Tibial artery (tissue), 4 donors: ENCODE data around the gene MYO3B.
"Not testable (repeated sequence)": the region's sequence is repeated elsewhere in the genome, so short reads cannot be mapped to it uniquely, and the experiment has no call there.

Source experiments
- DNase-seq, 2 donors: peaks; one replicate each; pipeline ENCODE4 v3.0.0-alpha.2; 2019
- H3K27ac ChIP-seq, 2 donors: fragments of 200-600 bp; sonication (generic) in 1 of 2; 1 replicate in 1 of 2; 2 replicates in 1 of 2; pipeline ENCODE4 v1.5.1; 2018 to 2019; ENCODE audit warnings: mild to moderate bottlenecking in 1 of 2
- H3K27me3 ChIP-seq, 2 donors: fragments of 200-600 bp; sonication (generic) in 1 of 2; one replicate each; pipeline versions ENCODE4 v1.5.1 to v1.6.0; 2016 to 2019
- H3K36me3 ChIP-seq, 3 donors: fragments of 200-600 bp; sonication (generic) in 2 of 3; one replicate each; pipeline ENCODE4 v1.5.1; 2016 to 2019; ENCODE audit warnings: mild to moderate bottlenecking in 2 of 3
- H3K4me1 ChIP-seq, 4 donors: fragments of 200-600 bp; sonication (generic) in 2 of 4; 1 replicate in 3 of 4; 2 replicates in 1 of 4; pipeline ENCODE4 v1.5.1; 2016 to 2019
- H3K4me3 ChIP-seq, 2 donors: fragments of 200-600 bp; sonication (generic) in 1 of 2; 1 replicate in 1 of 2; 2 replicates in 1 of 2; pipeline ENCODE4 v1.5.1; 2018 to 2019; ENCODE audit warnings: mild to moderate bottlenecking in 2 of 2
- H3K9me3 ChIP-seq, 3 donors: fragments of 200-600 bp; sonication (generic) in 1 of 3; one replicate each; pipeline ENCODE4 v1.5.1; 2016 to 2019
- CTCF ChIP-seq, 2 experiments: fragments of 200-600 bp in 1 of 2; fragments of 450-650 bp in 1 of 2; IDR thresholded peaks; one replicate each; pipeline ENCODE4 v1.5.1; 2017 to 2019; ENCODE audit warnings: antibody characterized with exemption in 2 of 2, mild to moderate bottlenecking in 1 of 2, moderate library complexity in 1 of 2
- intact Hi-C: fragments of 100-400 bp; cut with DNase I; formaldehyde crosslinking; loops from one replicate; pipeline ENCODE4 v1.15.0; 2023; ENCODE audit warnings: low total_unique reads

The MYO3B gene

GRCh38 chr2:170262343-170262742, 84.4 kb downstream of the MYO3B start:
- Histone ChIP-seq H3K27me3 (no peaks in the 10 kb centered on the region), H3K27ac (no peak overlapping the region), H3K9me3 (peaks cover 0 to 4% (median 4%) of the 10 kb centered on the region in 3 donors), H3K4me3 (no peak overlapping the region), H3K36me3 (no peaks in the 10 kb centered on the region), H3K4me1 (no peaks in the 10 kb centered on the region)
- DNase-seq: no peak
- intact Hi-C loops: no loop called here
- no peak for TF ChIP-seq CTCF (IDR thresholded peaks at IDR 0.05)

DNA sequence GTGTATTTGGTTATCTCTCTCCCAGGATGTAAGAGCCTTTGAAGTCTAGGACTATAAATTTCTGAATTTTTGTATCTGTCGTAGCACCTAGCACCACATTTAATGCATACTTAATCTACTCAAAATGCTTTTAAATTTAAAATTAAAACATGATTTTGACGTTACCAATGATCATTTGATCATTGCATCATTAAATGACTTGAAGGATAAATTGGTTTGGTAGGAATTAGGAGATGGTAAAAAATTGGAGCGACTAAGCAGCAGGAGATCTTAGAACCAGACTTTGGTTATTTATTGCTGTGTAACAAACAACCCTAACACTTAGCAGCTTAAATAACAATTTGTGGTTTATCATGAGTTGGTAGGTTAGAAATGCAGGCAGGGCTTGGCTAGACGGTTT, 84.9 kb downstream of the MYO3B start:
- Histone ChIP-seq H3K36me3 (no peaks in the 10 kb centered on the region), H3K27me3 (no peaks in the 10 kb centered on the region), H3K27ac (no peak overlapping the region), H3K4me1 (no peaks in the 10 kb centered on the region), H3K4me3 (no peak overlapping the region), H3K9me3 (peaks cover 0 to 4% (median 4%) of the 10 kb centered on the region in 3 donors)
- TF ChIP-seq CTCF (IDR thresholded peaks at IDR 0.05): no peak
- DNase-seq: no peak
- intact Hi-C loops: no loop called here

GRCh38 chr2:170263728-170264521, 86.0 kb downstream of the MYO3B start:
- H3K4me3 ChIP-seq, H3K4me1 ChIP-seq, H3K36me3 ChIP-seq, H3K27ac ChIP-seq, intact Hi-C loops, DNase-seq, H3K9me3 ChIP-seq, H3K27me3 ChIP-seq: not testable (repeated sequence)

DNA sequence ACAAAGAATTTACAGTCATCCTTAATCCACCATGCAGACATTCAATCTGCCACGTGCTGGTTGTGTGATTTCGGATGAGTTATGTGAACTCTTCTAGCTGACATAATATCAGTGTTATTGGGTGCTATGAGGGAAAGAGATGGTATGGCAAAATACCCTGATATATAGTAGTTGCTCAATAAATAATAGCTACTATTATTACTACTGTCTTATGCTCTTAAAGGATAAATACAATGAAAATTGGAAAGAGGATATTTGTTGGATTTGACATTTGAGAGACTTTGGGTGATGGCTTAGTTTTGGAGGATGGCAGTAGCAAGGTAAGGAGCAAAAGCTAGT, 86.5 kb downstream of the MYO3B start:
- peaks cover 0 to 4% (median 4%) of the 10 kb centered on the region in 3 donors for H3K9me3 ChIP-seq
- no peak for TF ChIP-seq CTCF (IDR thresholded peaks at IDR 0.05)
- no peak overlapping the region for H3K4me3 ChIP-seq
- no peak for DNase-seq
- H3K27ac ChIP-seq: no peak overlapping the region
- H3K36me3 ChIP-seq: no peaks in the 10 kb centered on the region
- no peaks in the 10 kb centered on the region for H3K27me3 ChIP-seq
- no peaks in the 10 kb centered on the region for H3K4me1 ChIP-seq
- intact Hi-C loops: no loop called here

GRCh38 chr2:170264865-170265264, 86.9 kb downstream of the MYO3B start:
- no peak for DNase-seq
- H3K27me3 ChIP-seq: no peaks in the 10 kb centered on the region
- H3K4me3 ChIP-seq: no peak overlapping the region
- H3K9me3 ChIP-seq: peaks cover 0 to 4% (median 4%) of the 10 kb centered on the region in 3 donors
- TF ChIP-seq CTCF (IDR thresholded peaks at IDR 0.05): no peak
- H3K27ac ChIP-seq: no peak overlapping the region
- H3K36me3 ChIP-seq: no peaks in the 10 kb centered on the region
- intact Hi-C loops: no loop called here
- no peaks in the 10 kb centered on the region for H3K4me1 ChIP-seq

DNA sequence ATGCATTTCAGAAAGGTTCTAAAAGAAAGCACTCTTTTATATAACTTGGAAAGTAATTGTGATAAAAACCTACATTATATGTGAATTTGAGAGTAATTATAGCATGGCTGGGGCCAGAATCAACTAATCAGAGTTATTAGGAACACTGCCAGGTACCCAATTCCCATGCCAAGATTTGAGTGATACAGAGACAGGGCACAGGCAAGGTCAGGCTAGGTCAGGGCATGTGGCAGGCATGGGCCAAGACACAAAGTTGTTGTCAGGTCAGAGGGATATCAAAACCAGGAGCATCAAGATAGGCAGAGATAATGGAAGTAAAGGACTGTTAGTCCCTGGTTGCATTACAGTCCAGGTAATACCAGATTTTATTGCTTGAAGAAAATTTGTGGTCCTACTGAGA, 87.4 kb downstream of the MYO3B start:
- intact Hi-C loops: no loop called here
- Histone ChIP-seq H3K4me1 (no peaks in the 10 kb centered on the region), H3K9me3 (peaks cover 0 to 4% (median 4%) of the 10 kb centered on the region in 3 donors), H3K27me3 (no peaks in the 10 kb centered on the region), H3K4me3 (no peak overlapping the region), H3K36me3 (no peaks in the 10 kb centered on the region), H3K27ac (no peak overlapping the region)
- no peak for TF ChIP-seq CTCF (IDR thresholded peaks at IDR 0.05)
- no peak for DNase-seq
